ENCODE measurements around the gene KIAA1755.

The KIAA1755 gene

GRCh38 chr20:38297916-38298674 lies 37.6 kb upstream of the KIAA1755 start:
- Histone ChIP-seq H3K9ac (ENCODE audit: low read length) (no peak overlapping the region), H4K20me1 (ENCODE audit: low read depth, low read length) (no peaks in the 10 kb centered on the region), H3K79me2 (ENCODE audit: insufficient read depth, low read length) (no peaks in the 10 kb centered on the region), H3F3A (ENCODE audit: insufficient read depth) (no peaks in the 10 kb centered on the region), H3K27ac (ENCODE audit: low read depth, low read length) (no peak overlapping the region), H3K36me3 (ENCODE audit: low read length) (no peaks in the 10 kb centered on the region), H3K4me2 (ENCODE audit: low read depth, low read length, poor library complexity, severe bottlenecking) (no peak overlapping the region), H3K4me3 (ENCODE audit: insufficient read depth, low read length, poor library complexity, severe bottlenecking) (no peak overlapping the region), H3K9me2 (replicated peaks; ENCODE audit: insufficient read depth, low read length) (no peaks in the 10 kb centered on the region), H2AFZ (ENCODE audit: low read depth, low read length, severe bottlenecking) (no peak overlapping the region), H3K27me3 (ENCODE audit: low read length) (no peaks in the 10 kb centered on the region), H3K9me3 (ENCODE audit: insufficient read depth, low read length) (no peaks in the 10 kb centered on the region)
- no peak for TF ChIP-seq CTCF (IDR thresholded peaks at IDR 0.05; ENCODE audit: insufficient read depth, low read length, poor library complexity, severe bottlenecking)
- no peak for TF ChIP-seq EZH2phosphoT487 (conservative IDR thresholded peaks at IDR 0.05; ENCODE audit: low read length)

- no peaks in the 10 kb centered on the region for H3K36me3 ChIP-seq (ENCODE audit: low read length)
Measured at GRCh38 chr20:38296433-38296832, 35.9 kb upstream of the KIAA1755 start.

GRCh38 chr20:38295811-38296210 lies 35.3 kb upstream of the KIAA1755 start:
- Histone ChIP-seq H3K27me3 (ENCODE audit: low read length) (no peaks in the 10 kb centered on the region), H3K9me3 (ENCODE audit: insufficient read depth, low read length) (no peaks in the 10 kb centered on the region), H3K4me2 (ENCODE audit: low read depth, low read length, poor library complexity, severe bottlenecking) (no peak overlapping the region), H3K79me2 (ENCODE audit: insufficient read depth, low read length) (no peaks in the 10 kb centered on the region), H3K9me2 (replicated peaks; ENCODE audit: insufficient read depth, low read length) (no peaks in the 10 kb centered on the region), H3K27ac (ENCODE audit: low read depth, low read length) (no peak overlapping the region), H3K4me3 (ENCODE audit: insufficient read depth, low read length, poor library complexity, severe bottlenecking) (no peak overlapping the region), H3K36me3 (ENCODE audit: low read length) (no peaks in the 10 kb centered on the region), H2AFZ (ENCODE audit: low read depth, low read length, severe bottlenecking) (no peak overlapping the region), H3F3A (ENCODE audit: insufficient read depth) (no peaks in the 10 kb centered on the region), H4K20me1 (ENCODE audit: low read depth, low read length) (no peaks in the 10 kb centered on the region), H3K9ac (ENCODE audit: low read length) (no peak overlapping the region)
- TF ChIP-seq CTCF (IDR thresholded peaks at IDR 0.05; ENCODE audit: insufficient read depth, low read length, poor library complexity, severe bottlenecking), result no peak
- no peak for TF ChIP-seq EZH2phosphoT487 (conservative IDR thresholded peaks at IDR 0.05; ENCODE audit: low read length)

More at GRCh38 chr20:38296433-38296832, 35.9 kb upstream of the KIAA1755 start:
- Histone ChIP-seq H3K27ac (ENCODE audit: low read depth, low read length) (no peak overlapping the region), H4K20me1 (ENCODE audit: low read depth, low read length) (no peaks in the 10 kb centered on the region), H3F3A (ENCODE audit: insufficient read depth) (no peaks in the 10 kb centered on the region), H3K4me3 (ENCODE audit: insufficient read depth, low read length, poor library complexity, severe bottlenecking) (no peak overlapping the region), H3K27me3 (ENCODE audit: low read length) (no peaks in the 10 kb centered on the region), H3K9me2 (replicated peaks; ENCODE audit: insufficient read depth, low read length) (no peaks in the 10 kb centered on the region), H3K9me3 (ENCODE audit: insufficient read depth, low read length) (no peaks in the 10 kb centered on the region), H2AFZ (ENCODE audit: low read depth, low read length, severe bottlenecking) (no peak overlapping the region), H3K79me2 (ENCODE audit: insufficient read depth, low read length) (no peaks in the 10 kb centered on the region), H3K9ac (ENCODE audit: low read length) (no peak overlapping the region), H3K4me2 (ENCODE audit: low read depth, low read length, poor library complexity, severe bottlenecking) (no peak overlapping the region)
- TF ChIP-seq CTCF (IDR thresholded peaks at IDR 0.05; ENCODE audit: insufficient read depth, low read length, poor library complexity, severe bottlenecking), result no peak
- TF ChIP-seq EZH2phosphoT487 (conservative IDR thresholded peaks at IDR 0.05; ENCODE audit: low read length), result no peak

All from SU-DHL-6 (cell line).